Measurements from ENCODE around the gene BNIP2. TPM values are rescaled to one million over a fixed set of nuclear protein-coding genes. Genes with fewer than 3 reads are reported as not detected.

Gene BNIP2
- total RNA-seq, 1 experiment from 2014 or later: 43.5 TPM

GRCh38 chr15:59686389-59686788 lies 2.7 kb downstream of the BNIP2 start:
- H3K9me3 ChIP-seq (ENCODE audit: control insufficient read depth, low read depth, low read length): no peaks in the 10 kb centered on the region
- no peak overlapping the region for H3K4me2 ChIP-seq (ENCODE audit: insufficient read depth, insufficient read length, low read length)
- H4K5ac ChIP-seq (ENCODE audit: insufficient read length, low read depth, low read length): no peak overlapping the region
- H3K4me1 ChIP-seq (ENCODE audit: insufficient read depth, low read length): peaks cover 5% of the 10 kb centered on the region; the same call in 1 of the 2 replicates
- no peaks in the 10 kb centered on the region for H3K27me3 ChIP-seq (ENCODE audit: insufficient read depth, low read length)
- H4K20me1 ChIP-seq (ENCODE audit: control insufficient read depth, insufficient read depth, insufficient read length): no peaks in the 10 kb centered on the region
- no peak overlapping the region for H3K27ac Mint-ChIP-seq
- no peak for DNase-seq
- no peak overlapping the region for H2BK120ac ChIP-seq (ENCODE audit: low read depth, low read length, poor library complexity, severe bottlenecking)
- no peaks in the 10 kb centered on the region for H3K9me3 Mint-ChIP-seq
- H3K4ac ChIP-seq (ENCODE audit: low read depth, low read length): no peak overlapping the region
- no peak overlapping the region for H3K56ac ChIP-seq (ENCODE audit: insufficient read length, low read depth, low read length)
- H3K79me2 ChIP-seq (ENCODE audit: insufficient read depth, low read length): peaks cover 27% of the 10 kb centered on the region; the same call in 1 of the 2 replicates
- no peak overlapping the region for H3K9ac ChIP-seq (ENCODE audit: extremely low read depth, insufficient read length, low read length)
- H3K23ac ChIP-seq (ENCODE audit: insufficient read length, low read depth, low read length): no peak overlapping the region
- no peak overlapping the region for H3T11ph ChIP-seq (ENCODE audit: low read length)
- no peak overlapping the region for H3K27ac ChIP-seq (ENCODE audit: insufficient read length, low read depth, low read length)
- no peak for TF ChIP-seq CTCF (conservative IDR thresholded peaks at IDR 0.05)
- H2BK12ac ChIP-seq (ENCODE audit: insufficient read length, low read depth, low read length): no peak overlapping the region
- H4K8ac ChIP-seq (replicated peaks; ENCODE audit: insufficient read length, low read depth, low read length): no peak overlapping the region
- H3K27me3 Mint-ChIP-seq (ENCODE audit: low read depth): peaks cover 14% of the 10 kb centered on the region
- H3K23me2 ChIP-seq (ENCODE audit: insufficient read length, low read depth, low read length, poor library complexity, severe bottlenecking): no peaks in the 10 kb centered on the region
- no peak overlapping the region for H3K18ac ChIP-seq (ENCODE audit: insufficient read length, low read depth, low read length)
- H3K79me1 ChIP-seq (ENCODE audit: insufficient read depth, low read depth, low read length, poor library complexity, severe bottlenecking): peaks cover 2% of the 10 kb centered on the region
- no CpG with 5 or more reads among the region's 7 CpGs for WGBS (ENCODE audit: extremely low coverage, insufficient read length, low lambda C conversion rate)
- H3K14ac ChIP-seq (ENCODE audit: insufficient read depth, low read length): no peak overlapping the region
- H2AK5ac ChIP-seq (ENCODE audit: insufficient read length, low read length): no peak overlapping the region
- no peak overlapping the region for H2AFZ ChIP-seq (ENCODE audit: low read length)
- no peak overlapping the region for H2BK15ac ChIP-seq (ENCODE audit: low read depth, low read length)
- no peak overlapping the region for H2BK5ac ChIP-seq (ENCODE audit: insufficient read length, low read length)
- peaks cover 9 to 32% (median 18%) of the 10 kb centered on the region in 3 experiments for H3K36me3 Mint-ChIP-seq (ENCODE audit: insufficient read depth in 1 of 3, low read depth in 3 of 3)
- H2BK20ac ChIP-seq (ENCODE audit: low read depth, low read length, poor library complexity, severe bottlenecking): no peak overlapping the region
- H3K4me1 Mint-ChIP-seq: peaks cover 7 to 13% of the 10 kb centered on the region in 2 experiments
- H3K4me3 Mint-ChIP-seq: 0 out of 5 replicates have a peak overlapping the region, but pooled peaks of 1 of the 2 experiments have one; percentile 38
- H4K91ac ChIP-seq (ENCODE audit: insufficient read length, low read depth, low read length): no peak overlapping the region
